HepG2 (cell line): ENCODE results near the gene MRGPRF. TPM values are rescaled to one million over a fixed set of nuclear protein-coding genes. Genes with fewer than 3 reads are reported as not detected.

ENCODE experiments used
- ATAC-seq: fragments of 200-7000 bp; cut with Tn5 transposase; 3 replicates; pipeline ENCODE4 v1.9.1; 2020; ENCODE audit warnings: mild to moderate bottlenecking, moderate library complexity
- BruUV-seq: library from RNA; stranded (reverse); fragments of 400-500 nt; replicated peaks from 2 replicates; lab custom pipeline; 2021; lab: Mats Ljungman, UMichigan
- CTCF ChIA-PET: fragments of 300-600 bp; formaldehyde crosslinking; extraction: SDS; loops from one replicate; lab custom pipeline; 2021; ENCODE audit warnings: low total read pairs, inconsistent platforms, low intra/inter-chr PET ratio; lab: Yijun Ruan, JAX
- POLR2A ChIA-PET: fragments of 350-600 bp; sonication (Branson Sonifier 250); formaldehyde crosslinking; loops from one replicate; lab custom pipeline; 2020; ENCODE audit warnings: antibody characterized with exemption, inconsistent platforms; lab: Yijun Ruan, JAX
- DNase-seq: peaks from one replicate; pipeline ENCODE4 v3.0.0-alpha.2; 2015; ENCODE audit warnings: low spot score
- FAIRE-seq: peaks from 3 replicates; lab custom pipeline; 2011; peaks lifted over from hg19 to GRCh38; lab: Jason Lieb, UNC
- H2AFZ ChIP-seq: one replicate; pipeline ENCODE4 v1.6.1; 2011; ENCODE audit warnings: low read length, inconsistent platforms
- H3K27ac ChIP-seq: fragments of 300-600 bp; 3 replicates; pipeline ENCODE4 v1.8.0; 2011; ENCODE audit warnings: mixed run types, mild to moderate bottlenecking, mixed read lengths, low read length, inconsistent platforms; ENCODE audit not compliant: insufficient read depth; ENCODE audit errors: extremely low read length
- H3K27me3 ChIP-seq, 2 experiments: fragments of 200-600 bp in 1 of 2; 2 replicates in 1 of 2; 3 replicates in 1 of 2; pipeline versions ENCODE4 v1.6.0 to v1.8.0; 2011; ENCODE audit warnings: low read length in 2 of 2, mild to moderate bottlenecking in 2 of 2, moderate library complexity in 2 of 2, inconsistent platforms in 1 of 2; ENCODE audit not compliant: insufficient read depth in 2 of 2, control insufficient read depth in 1 of 2
- H3K36me3 ChIP-seq, 2 experiments: fragments of 200-600 bp in 1 of 2; replicated peaks in 1 of 2; 2 replicates in 1 of 2; 3 replicates in 1 of 2; pipeline versions ENCODE4 v1.5.1 to v1.8.0; 2011; ENCODE audit warnings: low read length in 2 of 2, inconsistent platforms in 1 of 2; ENCODE audit not compliant: insufficient read depth in 2 of 2, control insufficient read depth in 1 of 2
- H3K4me1 ChIP-seq: 2 replicates; pipeline ENCODE4 v1.5.1; 2012; ENCODE audit warnings: low read length, inconsistent platforms; ENCODE audit not compliant: insufficient read depth
- H3K4me2 ChIP-seq: 2 replicates; pipeline ENCODE4 v1.6.0; 2011; ENCODE audit warnings: low read depth, low read length, inconsistent platforms
- H3K4me3 ChIP-seq, 3 experiments: fragments of 200-600 bp in 1 of 3; sonication (generic), shearing (Covaris generic) in 1 of 3; replicated peaks in 1 of 3; 2 replicates each; pipeline ENCODE4 v1.5.1; 2011 to 2016; ENCODE audit warnings: low read length in 3 of 3, inconsistent platforms in 2 of 3, low read depth in 2 of 3, mild to moderate bottlenecking in 2 of 3, control low read depth in 1 of 3, mixed read lengths in 1 of 3; ENCODE audit not compliant: insufficient read depth in 1 of 3
- H3K79me2 ChIP-seq: one replicate; pipeline ENCODE4 v1.6.1; 2011; ENCODE audit warnings: low read length, inconsistent platforms; ENCODE audit not compliant: insufficient read depth
- H3K9ac ChIP-seq: 2 replicates; pipeline ENCODE4 v1.6.0; 2011; ENCODE audit warnings: mild to moderate bottlenecking, low read depth, low read length, inconsistent platforms; ENCODE audit not compliant: insufficient read depth
- H3K9me3 ChIP-seq: 2 replicates; pipeline ENCODE4 v1.5.1; 2012; ENCODE audit warnings: mild to moderate bottlenecking, low read length
- H4K20me1 ChIP-seq: 2 replicates; pipeline ENCODE4 v1.6.0; 2011; ENCODE audit warnings: inconsistent platforms, mild to moderate bottlenecking, low read length, moderate library complexity; ENCODE audit not compliant: insufficient read depth
- AHR ChIP-seq: IDR thresholded peaks from 2 replicates; pipeline ENCODE4 v1.6.1; 2018; ENCODE audit warnings: missing genetic modification reagents, missing compliant biosample characterization
- ARID3A ChIP-seq: IDR thresholded peaks from 2 replicates; pipeline ENCODE4 v1.6.1; 2012; ENCODE audit warnings: low read depth, low read length, improper control_type of control experiment
- ELK4 ChIP-seq: sonication (generic); formaldehyde crosslinking; IDR thresholded peaks from 2 replicates; pipeline ENCODE4 v1.9.0; 2021; ENCODE audit warnings: missing genetic modification reagents, borderline replicate concordance
- HOXA3 ChIP-seq: sonication (generic); formaldehyde crosslinking; IDR thresholded peaks from 2 replicates; pipeline ENCODE4 v1.5.0; 2020; ENCODE audit warnings: missing genetic modification reagents
- IRF2 ChIP-seq: IDR thresholded peaks from 2 replicates; pipeline ENCODE4 v1.6.1; 2018; ENCODE audit warnings: missing genetic modification reagents, missing compliant biosample characterization
- LBX2 ChIP-seq: sonication (generic); formaldehyde crosslinking; IDR thresholded peaks from 2 replicates; pipeline ENCODE4 v1.5.0; 2020; ENCODE audit warnings: missing genetic modification reagents, mild to moderate bottlenecking, borderline replicate concordance
- NCOA5 ChIP-seq: sonication (generic); formaldehyde crosslinking; IDR thresholded peaks from 2 replicates; pipeline ENCODE4 v1.4.0; 2020; ENCODE audit warnings: missing genetic modification reagents
- RNF2 ChIP-seq: fragments of 450-650 bp; conservative IDR thresholded peaks from 2 replicates; pipeline ENCODE4 v1.6.1; 2016; ENCODE audit warnings: low read depth
- TBX2 ChIP-seq: sonication (generic); formaldehyde crosslinking; IDR thresholded peaks from 2 replicates; pipeline ENCODE4 v1.5.0; 2020; ENCODE audit warnings: missing genetic modification reagents, mild to moderate bottlenecking, borderline replicate concordance
- U2AF1 ChIP-seq: fragments of 200-400 bp; formaldehyde crosslinking; optimal IDR thresholded peaks from 2 replicates; pipeline ENCODE3; 2017; ENCODE audit warnings: mild to moderate bottlenecking, low read depth, low read length
- ZFAT ChIP-seq: sonication (generic); formaldehyde crosslinking; conservative IDR thresholded peaks from 2 replicates; pipeline ENCODE4 v1.8.1; 2023; ENCODE audit warnings: missing genetic modification reagents, inconsistent platforms
- ZNF136 ChIP-seq: sonication (generic); formaldehyde crosslinking; IDR thresholded peaks from 2 replicates; pipeline ENCODE4 v1.8.1; 2022; ENCODE audit warnings: low read depth, mild to moderate bottlenecking, moderate library complexity, missing genetic modification reagents
- ZNF296 ChIP-seq: sonication (generic); formaldehyde crosslinking; conservative IDR thresholded peaks from 2 replicates; pipeline ENCODE4 v1.5.0; 2020; ENCODE audit warnings: mild to moderate bottlenecking, missing genetic modification reagents
- ZNF432 ChIP-seq: sonication (generic); formaldehyde crosslinking; IDR thresholded peaks from 2 replicates; pipeline ENCODE4 v1.5.0; 2020; ENCODE audit warnings: missing genetic modification reagents, mild to moderate bottlenecking, borderline replicate concordance
- ZNF441 ChIP-seq: sonication (generic); formaldehyde crosslinking; IDR thresholded peaks from 2 replicates; pipeline ENCODE4 v1.7.0; 2021; ENCODE audit warnings: missing genetic modification reagents, borderline replicate concordance
- ZNF549 ChIP-seq: sonication (generic); formaldehyde crosslinking; IDR thresholded peaks from 2 replicates; pipeline ENCODE4 v1.5.0; 2020; ENCODE audit warnings: missing genetic modification reagents
- ZNF850 ChIP-seq: sonication (generic); formaldehyde crosslinking; conservative IDR thresholded peaks from 2 replicates; pipeline ENCODE4 v1.9.0; 2021; ENCODE audit warnings: mild to moderate bottlenecking, missing genetic modification reagents
- WGBS: methylation state at CpG from one replicate; pipeline ENCODE4 v1.1.6; 2017; ENCODE audit warnings: low lambda C conversion rate; 5-methylcytosine and 5-hydroxymethylcytosine counted together
- in situ Hi-C: cut with HindIII; loops from 2 replicates; pipeline ENCODE4 v1.10.0; 2017; ENCODE audit warnings: low pct_unique_long_range_greater_than_20kb; ENCODE audit not compliant: extremely low pct_ligation_motif_present
- intact Hi-C: fragments of 100-400 bp; cut with micrococcal nuclease; formaldehyde crosslinking; loops from one replicate; pipeline ENCODE4 v1.10.0; 2022; ENCODE audit not compliant: unreplicated experiment
- polyA plus RNA-seq, 8 experiments: library from polyadenylated mRNA; depleted of rRNA in 3 of 8; stranded (reverse) in 7 of 8; unstranded in 1 of 8; fragments of >200 nt; fragmentation: Illumina TruSeq in 4 of 8; extraction: Trizol in 4 of 8; gene quantifications; 2 replicates each; pipeline versions ENCODE4 v1.2.1 to v1.2.3, GENCODE V29; 2011 to 2016; ENCODE audit warnings: low read depth in 4 of 8, missing spikeins in 1 of 8, mixed read lengths in 1 of 8; ENCODE audit not compliant: insufficient read depth in 1 of 8
- total RNA-seq, 5 experiments: library from RNA; depleted of rRNA; stranded (reverse); fragments of >200 nt; fragmentation: Illumina TruSeq; extraction: Trizol; gene quantifications; 2 replicates each; pipeline ENCODE4 v1.2.3, GENCODE V29; 2016; ENCODE audit warnings: low read depth in 1 of 5
- TF ChIP-seq, protein P1 (sequence below): IDR thresholded peaks from 2 replicates; pipeline ENCODE4 v1.6.1; 2018; ENCODE audit warnings: missing genetic modification reagents, mild to moderate bottlenecking, missing compliant biosample characterization

The MRGPRF gene
- total and polyA plus RNA-seq, 2 of the 13 experiments (the other 11 are each of a cell fraction or from before 2014, with no cell fraction given): not detected

- TF ChIP-seq LBX2 (CRISPR knock-in tag) (no peak), ELK4 (CRISPR knock-in tag) (no peak), ZNF296 (no peak), HOXA3 (CRISPR knock-in tag) (no peak), ARID3A (no peak), ZNF850 (CRISPR knock-in tag) (no peak), NCOA5 (no peak), ZNF441 (CRISPR knock-in tag) (no peak)
Observed at GRCh38 chr11:69003301-69003865, 9.7 kb downstream of the MRGPRF start (continued).

DNA sequence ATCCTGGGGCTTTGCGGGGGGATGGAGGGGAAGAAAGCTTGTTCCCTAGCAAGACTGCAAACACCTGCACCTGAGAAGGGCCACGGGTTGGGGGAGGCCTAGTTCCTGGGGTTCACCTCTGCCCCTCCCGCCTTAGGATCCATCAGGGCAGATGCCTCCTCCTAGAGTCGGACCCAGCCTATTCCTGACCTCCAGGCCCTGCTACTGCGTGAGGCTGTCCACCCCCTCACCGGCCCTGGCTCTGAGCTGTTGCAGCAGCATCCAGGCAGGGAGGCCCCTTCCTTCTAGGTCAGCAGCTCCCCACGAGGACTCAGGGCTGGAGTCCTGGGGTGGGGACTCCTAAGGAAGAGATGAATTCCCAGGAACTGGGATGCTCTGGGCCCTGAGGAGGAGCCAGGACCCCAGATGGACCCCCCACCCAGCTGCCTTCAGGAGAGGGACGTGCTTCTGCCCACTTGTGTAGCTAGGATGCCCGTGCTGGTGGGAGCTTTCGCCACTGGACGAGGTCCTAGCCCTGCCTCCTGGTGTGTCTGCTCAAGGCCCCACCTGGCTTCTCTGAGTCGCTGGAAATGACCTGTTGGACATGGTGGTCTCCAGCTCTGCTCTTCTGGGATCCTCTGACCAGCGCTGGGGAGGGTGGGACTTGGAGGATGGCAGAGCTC is 10.3 kb downstream of the MRGPRF start:
- FAIRE-seq (no peak), ATAC-seq (no peak), DNase-seq (no peak)
- BruUV-seq: no TSS peak
- H3K27me3 ChIP-seq: peaks cover 4 to 59% of the 10 kb centered on the region in 2 experiments; a peak in 4 of 5 replicates
- WGBS: 65% methylated on average over 4 of the region's 13 CpGs
- H3K9ac ChIP-seq: no peak overlapping the region
- H3K4me1 ChIP-seq: peaks cover 19% of the 10 kb centered on the region
- TF ChIP-seq U2AF1 (no peak), TBX2 (CRISPR knock-in tag) (no peak), ZNF432 (CRISPR knock-in tag) (no peak), ZNF549 (CRISPR knock-in tag) (no peak), RNF2 (no peak), AHR (CRISPR knock-in tag) (no peak), ZNF136 (CRISPR knock-in tag) (no peak), ZFAT (CRISPR knock-in tag) (no peak), IRF2 (CRISPR knock-in tag) (no peak)
- TF ChIP-seq, protein P1, sequence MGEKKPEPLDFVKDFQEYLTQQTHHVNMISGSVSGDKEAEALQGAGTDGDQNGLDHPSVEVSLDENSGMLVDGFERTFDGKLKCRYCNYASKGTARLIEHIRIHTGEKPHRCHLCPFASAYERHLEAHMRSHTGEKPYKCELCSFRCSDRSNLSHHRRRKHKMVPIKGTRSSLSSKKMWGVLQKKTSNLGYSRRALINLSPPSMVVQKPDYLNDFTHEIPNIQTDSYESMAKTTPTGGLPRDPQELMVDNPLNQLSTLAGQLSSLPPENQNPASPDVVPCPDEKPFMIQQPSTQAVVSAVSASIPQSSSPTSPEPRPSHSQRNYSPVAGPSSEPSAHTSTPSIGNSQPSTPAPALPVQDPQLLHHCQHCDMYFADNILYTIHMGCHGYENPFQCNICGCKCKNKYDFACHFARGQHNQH (CRISPR knock-in tag): no peak
- H3K9me3 ChIP-seq: no peaks in the 10 kb centered on the region
- no peak overlapping the region for H3K4me3 ChIP-seq
- no peak overlapping the region for H3K4me2 ChIP-seq
- in situ Hi-C loops (no loop called here), intact Hi-C loops (no loop called here)
- no peak overlapping the region for H2AFZ ChIP-seq
- POLR2A ChIA-PET: no interaction called here
- H3K27ac ChIP-seq: no peak overlapping the region
- no peaks in the 10 kb centered on the region for H3K79me2 ChIP-seq
- no peaks in the 10 kb centered on the region for H4K20me1 ChIP-seq
- no peaks in the 10 kb centered on the region for H3K36me3 ChIP-seq
- CTCF ChIA-PET: no interaction called here
